Measurements from ENCODE around the gene RUNDC3A.

RUNDC3A gene

GRCh38 chr17:44308320-44308818 is at the start of gene RUNDC3A:
Gene RUNDC3A (plus strand): TSS chr17:44308601. CDS start chr17:44308833, 232 bp downstream.
- Histone ChIP-seq H3K36me3 (ENCODE audit: insufficient read depth, low read length) (no peaks in the 10 kb centered on the region), H4K20me1 (ENCODE audit: insufficient read depth, low read length) (peaks cover 5% of the 10 kb centered on the region; the same call in 1 of the 2 replicates), H3K9me3 (ENCODE audit: insufficient read depth, low read length, severe bottlenecking) (no peaks in the 10 kb centered on the region), H3K9ac (ENCODE audit: low read depth, low read length) (no peak within 1 kb of the TSS), H2AFZ (ENCODE audit: low read depth, low read length) (peak within 1 kb of the TSS; percentile 61; the same call in 1 of the 2 replicates), H3K79me2 (ENCODE audit: insufficient read depth, low read length) (no peaks in the 10 kb centered on the region), H3K27me3 (ENCODE audit: insufficient read depth, low read length, poor library complexity) (no peaks in the 10 kb centered on the region), H3K4me3 (ENCODE audit: low read depth in 1 of 2, low read length in 2 of 2) (peak within 1 kb of the TSS in 1 of 2 experiments; percentile 51; a peak in 2 of 4 replicates), H3K4me2 (ENCODE audit: insufficient read depth, low read length) (peak within 1 kb of the TSS; percentile 72), H3K4me1 (ENCODE audit: insufficient read depth, low read length) (peaks cover 19% of the 10 kb centered on the region), H3K27ac (ENCODE audit: low read length) (no peak within 1 kb of the TSS)
- ATAC-seq (ENCODE audit: insufficient read depth, low read depth) (peak; percentile 97), DNase-seq (peak; percentile 94)
- no peak for TF ChIP-seq CTCF (IDR thresholded peaks at IDR 0.05; ENCODE audit: borderline replicate concordance, extremely low read depth, low read length, poor library complexity, severe bottlenecking)
- TF ChIP-seq EZH2 (IDR thresholded peaks at IDR 0.05; ENCODE audit: borderline replicate concordance, low read depth, low read length, severe bottlenecking): no peak

- Histone ChIP-seq H3K27ac (ENCODE audit: low read length) (no peak overlapping the region), H3K4me3 (ENCODE audit: low read depth in 1 of 2, low read length in 2 of 2) (no peak overlapping the region), H3K79me2 (ENCODE audit: insufficient read depth, low read length) (no peaks in the 10 kb centered on the region), H2AFZ (ENCODE audit: low read depth, low read length) (no peak overlapping the region), H3K4me2 (ENCODE audit: insufficient read depth, low read length) (no peak overlapping the region), H3K36me3 (ENCODE audit: insufficient read depth, low read length) (no peaks in the 10 kb centered on the region), H3K4me1 (ENCODE audit: insufficient read depth, low read length) (no peaks in the 10 kb centered on the region), H3K27me3 (ENCODE audit: insufficient read depth, low read length, poor library complexity) (peaks cover 2% of the 10 kb centered on the region), H4K20me1 (ENCODE audit: insufficient read depth, low read length) (no peaks in the 10 kb centered on the region), H3K9ac (ENCODE audit: low read depth, low read length) (no peak overlapping the region), H3K9me3 (ENCODE audit: insufficient read depth, low read length, severe bottlenecking) (no peaks in the 10 kb centered on the region)
- ATAC-seq (ENCODE audit: insufficient read depth, low read depth): no peak
- TF ChIP-seq EZH2 (IDR thresholded peaks at IDR 0.05; ENCODE audit: borderline replicate concordance, low read depth, low read length, severe bottlenecking) (no peak), CTCF (IDR thresholded peaks at IDR 0.05; ENCODE audit: borderline replicate concordance, extremely low read depth, low read length, poor library complexity, severe bottlenecking) (no peak)
- DNase-seq: no peak
These were observed 49.5 kb upstream of the RUNDC3A start for GRCh38 chr17:44258811-44259351.

GRCh38 chr17:44260296-44260695 is 48.1 kb upstream of the RUNDC3A start:
- TF ChIP-seq EZH2 (IDR thresholded peaks at IDR 0.05; ENCODE audit: borderline replicate concordance, low read depth, low read length, severe bottlenecking): no peak
- TF ChIP-seq CTCF (IDR thresholded peaks at IDR 0.05; ENCODE audit: borderline replicate concordance, extremely low read depth, low read length, poor library complexity, severe bottlenecking): no peak
- Histone ChIP-seq H4K20me1 (ENCODE audit: insufficient read depth, low read length) (no peaks in the 10 kb centered on the region), H2AFZ (ENCODE audit: low read depth, low read length) (no peak overlapping the region), H3K27me3 (ENCODE audit: insufficient read depth, low read length, poor library complexity) (peaks cover 2% of the 10 kb centered on the region), H3K9ac (ENCODE audit: low read depth, low read length) (no peak overlapping the region), H3K36me3 (ENCODE audit: insufficient read depth, low read length) (no peaks in the 10 kb centered on the region), H3K79me2 (ENCODE audit: insufficient read depth, low read length) (no peaks in the 10 kb centered on the region), H3K4me3 (ENCODE audit: low read depth in 1 of 2, low read length in 2 of 2) (no peak overlapping the region), H3K4me1 (ENCODE audit: insufficient read depth, low read length) (no peaks in the 10 kb centered on the region), H3K27ac (ENCODE audit: low read length) (no peak overlapping the region), H3K9me3 (ENCODE audit: insufficient read depth, low read length, severe bottlenecking) (no peaks in the 10 kb centered on the region), H3K4me2 (ENCODE audit: insufficient read depth, low read length) (no peak overlapping the region)
- no peak for ATAC-seq (ENCODE audit: insufficient read depth, low read depth)
- DNase-seq: no peak
